OCI-LY3 (cell line): Measurements from ENCODE around the gene TBL1XR1.

ENCODE experiments used
- CTCF ChIP-seq: fragments of 200-600, 300-600 bp; sonication (generic); IDR thresholded peaks from 2 replicates; pipeline ENCODE4 v1.5.1; 2014; ENCODE audit warnings: antibody characterized with exemption, low read length, low read depth
- EZH2phosphoT487 ChIP-seq: fragments of 200-600 bp; shearing (Covaris generic); IDR thresholded peaks from 2 replicates; pipeline ENCODE4 v1.6.1; 2018; ENCODE audit warnings: antibody characterized with exemption, mixed run types, low read depth

GRCh38 chr3:177195242-177195991, 1.9 kb downstream of the TBL1XR1 start:
- TF ChIP-seq CTCF (no peak), EZH2phosphoT487 (no peak)
